ENCODE measurements around the gene TMEM18. TPM values are rescaled to one million over a fixed set of nuclear protein-coding genes. Genes with fewer than 3 reads are reported as not detected.

TMEM18 gene
- total RNA-seq, 1 experiment from 2014 or later: 33.5 TPM

- Histone ChIP-seq H3K79me2 (ENCODE audit: insufficient read depth, low read length) (no peaks in the 10 kb centered on the region), H3K9me2 (ENCODE audit: insufficient read depth) (no peaks in the 10 kb centered on the region), H3K4me2 (ENCODE audit: low read length) (no peak overlapping the region), H3K27ac (ENCODE audit: low read depth, low read length) (no peak overlapping the region), H3K4me3 (replicated peaks in 1 of 2; ENCODE audit: low read depth in 1 of 2, low read length in 2 of 2) (no peak overlapping the region), H4K20me1 (ENCODE audit: insufficient read depth) (no peaks in the 10 kb centered on the region), H3K4me1 (ENCODE audit: control insufficient read depth in 1 of 2, insufficient read depth in 2 of 2, low read length in 2 of 2) (no peaks in the 10 kb centered on the region), H2AFZ (ENCODE audit: low read depth, low read length, poor library complexity, severe bottlenecking) (no peak overlapping the region), H3K9ac (ENCODE audit: low read length) (no peak overlapping the region), H3K36me3 (ENCODE audit: control insufficient read depth in 1 of 2, insufficient read depth in 2 of 2, low read length in 2 of 2) (no peaks in the 10 kb centered on the region), H3K9me3 (ENCODE audit: control insufficient read depth in 1 of 2, insufficient read depth in 1 of 2, low read depth in 1 of 2, low read length in 2 of 2) (no peaks in the 10 kb centered on the region), H3K27me3 (ENCODE audit: insufficient read depth, low read length) (peaks cover 19% of the 10 kb centered on the region; the same call in 1 of the 2 replicates)
- RAD21 ChIA-PET (ENCODE audit: low non-redundant PET in 1 of 2, low total read pairs in 2 of 2, uncharacterized antibody in 2 of 2, unreplicated experiment in 2 of 2): no interaction called here
- DNase-seq (ENCODE audit: low read depth, low spot score) (no peak), ATAC-seq (no peak)
- TF ChIP-seq EGR1 (IDR thresholded peaks at IDR 0.05; ENCODE audit: low read depth): no peak
- TF ChIP-seq YY1 (IDR thresholded peaks at IDR 0.05; ENCODE audit: extremely low read depth, insufficient replicate concordance, low read depth, low read length): no peak
- no peak for TF ChIP-seq POLR2A (IDR thresholded peaks at IDR 0.05; ENCODE audit: borderline replicate concordance, extremely low read depth, insufficient read depth, insufficient read length)
- no peak for TF ChIP-seq ZFX (IDR thresholded peaks at IDR 0.05)
- no peak for TF ChIP-seq CTCF (IDR thresholded peaks at IDR 0.05 in 2 of 3, conservative IDR thresholded peaks at IDR 0.05 in 1 of 3; ENCODE audit: borderline replicate concordance in 1 of 3, insufficient read depth in 1 of 3, low read depth in 2 of 3, low read length in 2 of 3)
- no peak for TF ChIP-seq ATF3 (IDR thresholded peaks at IDR 0.05)
- TF ChIP-seq FOSL1 (IDR thresholded peaks at IDR 0.05; ENCODE audit: low read depth): no peak
- intact Hi-C loops (cut with micrococcal nuclease): no loop called here
- no TSS peak for BruUV-seq (replicated peaks)
- CTCF ChIA-PET: interaction anchor here (1.4 kb wide), 1 partner anchor 15 kb away, joined by 3 read pairs; no protein-coding TSS in a partner anchor
- POLR2A ChIA-PET: no interaction called here
Observed at GRCh38 chr2:643334-643733, 33.9 kb downstream of the TMEM18 start.

Measured in HCT116 (cell line).